Stimulated activated CD4-positive, alpha-beta T cell treated with anti-CD3 and anti-CD28 coated beads, Interleukin-15, amount 100 ng/mL, for 24 hours (primary cell): Measurements from ENCODE around the gene LRMDA.

Experiments
- DNase-seq: peaks from one replicate; pipeline ENCODE4 v3.0.0-alpha.2; 2020

LRMDA gene

DNA sequence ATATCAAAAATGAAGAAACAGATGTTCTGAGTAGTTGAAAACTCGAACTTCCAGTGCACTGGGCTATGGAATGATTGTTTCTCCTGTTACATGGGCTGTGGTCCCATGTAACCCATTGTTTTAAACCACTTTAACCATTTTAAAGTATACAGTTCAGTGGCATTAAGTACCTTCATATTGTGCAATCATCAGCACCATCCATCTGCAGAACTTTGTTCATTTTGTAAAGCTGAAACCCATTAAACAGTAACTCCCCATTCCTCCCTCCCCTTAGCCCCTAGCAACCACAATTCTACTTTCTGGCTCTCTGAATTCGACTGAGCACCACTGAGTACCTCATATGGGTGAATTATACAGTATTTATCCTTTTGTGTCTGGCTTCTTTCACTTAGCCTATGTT, 217.4 kb downstream of the LRMDA start:
- no peak for DNase-seq

DNA sequence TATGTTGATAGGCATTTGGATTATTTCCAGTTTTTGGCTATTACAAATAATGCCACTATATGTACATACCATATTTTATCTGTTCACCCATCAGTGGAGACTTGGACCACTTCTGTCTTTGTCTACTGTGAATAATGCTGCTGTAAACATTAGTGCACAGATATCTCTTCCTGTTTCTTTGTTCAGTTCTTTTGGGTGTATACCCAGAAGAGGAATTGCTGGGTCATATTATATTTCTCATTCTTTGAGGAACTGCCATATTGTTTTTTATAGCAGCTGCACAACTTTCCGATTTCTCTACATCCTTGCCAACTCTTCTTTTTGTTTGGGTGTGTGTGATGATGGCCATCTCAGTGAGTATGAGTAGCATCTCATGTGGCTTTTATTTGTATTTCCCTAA, 218.0 kb downstream of the LRMDA start:
- no peak for DNase-seq

DNA sequence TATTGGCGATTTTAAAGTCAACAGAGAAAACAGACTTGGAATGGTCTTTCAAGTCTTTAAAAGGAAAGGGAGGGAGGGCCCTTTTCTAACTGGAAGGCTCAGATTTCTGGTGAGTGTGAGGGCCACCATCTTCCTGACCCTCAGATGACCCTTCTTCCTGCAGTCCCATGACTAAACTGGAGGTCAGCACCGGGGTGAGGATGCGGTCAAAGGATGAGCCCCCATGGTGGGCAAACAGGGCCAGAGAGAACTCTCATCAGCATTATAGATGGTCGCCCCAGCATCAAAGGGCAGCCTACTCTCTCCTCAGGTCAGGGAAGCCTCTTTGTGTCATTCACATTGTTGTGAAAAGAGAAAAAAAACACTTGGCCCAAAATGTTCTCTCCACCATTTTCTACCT, 219.2 kb downstream of the LRMDA start:
- no peak for DNase-seq

DNA sequence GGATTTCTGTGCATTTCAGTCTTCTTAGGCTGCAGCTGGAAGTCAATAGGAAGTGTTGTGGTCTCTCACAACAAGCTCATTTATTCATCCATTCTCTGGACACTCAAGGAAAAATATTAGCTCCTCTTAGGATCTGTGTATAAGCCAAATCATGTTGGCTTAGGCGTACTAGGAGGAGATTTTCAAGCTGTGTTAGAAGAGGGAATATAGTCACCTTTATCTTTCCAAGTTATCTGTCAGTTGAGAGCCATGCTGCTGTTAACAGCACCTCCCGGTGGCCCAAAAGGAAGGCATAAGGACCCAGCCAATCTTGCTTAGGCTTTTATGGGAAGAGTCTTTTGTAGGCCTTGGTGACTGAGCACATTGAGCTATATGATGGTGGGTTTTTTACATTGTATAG, 220.0 kb downstream of the LRMDA start:
- no peak for DNase-seq

DNA sequence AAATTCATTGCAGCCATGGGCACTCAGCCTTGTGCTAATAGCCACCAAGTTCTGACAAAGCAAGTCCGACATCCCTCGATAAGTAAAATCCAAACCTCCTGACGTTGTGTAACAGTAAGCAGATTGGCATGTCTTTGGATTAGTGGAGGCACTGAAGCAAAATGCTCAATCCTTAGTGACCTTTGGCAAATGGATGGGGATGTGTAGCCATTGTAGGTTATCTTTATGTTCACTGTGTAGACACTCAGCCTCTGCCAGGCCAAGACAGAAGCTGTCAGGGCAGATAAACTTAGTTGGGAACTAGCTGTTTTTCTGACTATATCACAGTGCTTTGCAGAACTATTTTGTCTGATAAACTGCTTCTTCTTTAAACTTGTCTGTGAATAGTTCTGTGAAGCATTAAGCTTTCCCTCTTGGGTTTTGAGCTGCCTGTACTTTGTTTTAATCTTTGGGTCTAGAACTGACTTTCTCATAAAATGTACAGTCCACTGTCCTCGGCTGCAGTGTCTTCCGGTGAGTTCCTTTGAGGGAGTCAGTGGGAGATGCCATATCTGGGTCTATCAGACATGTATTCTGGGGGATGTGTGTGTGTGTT, 220.8 kb downstream of the LRMDA start:
- no peak for DNase-seq

DNA sequence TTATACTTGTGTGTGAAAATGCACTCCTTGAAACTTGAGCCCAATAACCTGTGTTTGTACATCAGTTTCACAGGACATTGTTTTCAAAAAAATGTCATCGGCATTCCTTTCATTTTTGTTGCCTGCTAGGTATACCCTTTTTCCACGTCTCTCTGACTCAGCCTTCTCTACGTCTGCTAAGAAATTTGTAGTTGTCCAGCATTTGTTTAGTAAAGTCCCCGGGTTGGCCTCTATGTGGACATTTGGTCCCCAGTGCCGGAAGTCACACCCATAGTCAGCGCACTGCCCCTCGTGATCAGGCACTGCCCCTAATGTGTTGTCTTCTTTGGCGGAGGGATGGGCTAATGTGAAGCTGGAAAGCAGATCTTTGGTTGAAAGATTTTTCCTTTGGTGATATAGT, 222.3 kb downstream of the LRMDA start:
- DNase-seq = no peak

DNA sequence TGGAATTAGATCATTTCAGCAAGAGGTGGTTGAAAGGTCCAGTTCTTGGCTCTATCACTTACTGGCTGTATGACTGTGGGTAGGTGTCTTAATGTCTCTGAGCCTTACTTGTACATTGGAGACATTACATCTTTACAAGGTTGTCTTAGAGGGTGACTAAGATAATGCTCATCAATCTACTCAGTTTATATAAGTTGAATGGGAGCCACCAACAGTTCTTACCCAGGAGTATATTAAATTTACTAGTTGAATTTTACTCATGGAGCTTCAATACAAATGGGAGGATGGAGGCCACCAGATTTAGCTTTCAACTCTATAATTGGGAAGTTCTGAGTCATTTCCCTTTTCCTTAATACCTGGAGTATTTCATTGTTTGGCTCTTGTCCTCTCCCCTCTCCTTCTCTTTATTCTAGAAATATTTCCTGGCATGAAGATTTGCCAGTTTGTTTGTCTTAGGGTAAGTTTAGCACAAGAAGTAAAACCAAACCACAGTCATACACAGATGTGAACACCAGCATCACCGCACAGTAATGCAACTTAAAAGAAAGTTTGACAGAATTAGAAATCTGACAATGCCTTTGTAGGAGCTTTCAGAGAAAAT, 222.8 kb downstream of the LRMDA start:
- DNase-seq = no peak

DNA sequence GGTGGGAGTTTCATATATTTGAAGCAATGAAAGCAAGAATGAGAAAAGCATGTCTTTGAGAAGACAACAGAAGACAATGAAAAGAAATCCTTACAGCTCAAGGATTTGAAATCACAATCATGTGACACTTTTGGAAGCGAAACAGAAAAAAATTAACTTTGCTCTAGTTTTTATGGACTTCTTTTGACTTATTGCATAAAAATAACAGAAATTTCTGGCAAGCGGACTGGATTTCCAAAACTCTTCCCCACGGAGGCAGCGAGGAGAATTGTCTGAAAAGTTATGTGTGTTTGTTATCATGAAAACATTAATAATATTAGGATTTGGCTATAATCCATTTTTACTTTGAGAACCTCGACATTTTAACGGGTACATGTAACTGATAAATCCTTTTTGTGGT, 223.3 kb downstream of the LRMDA start:
- DNase-seq = no peak

DNA sequence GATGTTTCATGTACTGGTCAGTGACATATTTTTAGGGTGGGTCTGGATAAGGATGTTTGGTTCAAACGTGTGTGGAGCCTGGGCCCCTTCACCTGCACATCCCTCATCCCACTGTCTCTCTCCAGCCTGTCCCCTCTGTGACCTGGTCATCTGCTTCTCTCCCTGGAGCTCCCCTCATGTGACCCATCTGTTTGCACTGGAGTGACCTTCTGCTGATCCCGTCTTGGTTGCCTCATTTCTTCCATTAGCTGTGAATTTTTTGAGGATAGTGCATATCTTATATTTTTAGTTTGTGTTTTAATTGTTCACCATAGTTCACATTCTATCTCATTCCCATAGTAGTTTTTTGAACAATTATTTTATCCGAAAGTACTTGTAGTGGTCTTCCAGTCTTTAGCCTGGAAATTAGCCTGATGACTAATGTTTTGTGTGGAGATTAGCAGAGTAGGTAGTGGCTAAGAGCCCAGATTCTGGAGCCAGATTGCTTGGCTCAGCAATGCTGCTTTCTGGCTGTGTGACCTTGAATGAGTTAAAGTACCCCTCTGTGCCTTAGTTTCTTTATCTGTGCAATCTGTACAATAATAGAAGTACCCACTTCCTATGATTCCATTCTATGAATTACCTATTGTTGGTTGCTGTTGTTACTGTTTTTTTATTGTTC, 224.5 kb downstream of the LRMDA start:
- no peak for DNase-seq

DNA sequence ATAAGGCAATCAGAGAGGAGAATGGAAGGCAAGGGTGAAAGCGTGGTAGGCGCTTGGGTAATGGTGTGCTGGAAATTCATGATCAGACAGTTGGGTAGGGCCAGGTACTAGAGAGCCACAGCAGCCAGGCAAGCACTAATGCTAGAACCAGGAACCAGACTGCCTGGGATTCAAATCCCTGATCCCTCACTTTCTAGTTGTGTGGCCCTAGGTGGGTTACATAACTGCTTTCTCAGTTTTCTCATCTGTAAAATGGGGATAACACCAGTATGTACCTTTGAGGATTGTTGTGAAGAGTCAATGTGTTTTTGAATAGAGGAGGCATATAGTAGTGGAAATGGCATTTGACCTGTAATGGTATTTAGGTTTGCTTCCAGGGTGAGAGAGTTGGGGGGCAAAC, 225.9 kb downstream of the LRMDA start:
- no peak for DNase-seq

DNA sequence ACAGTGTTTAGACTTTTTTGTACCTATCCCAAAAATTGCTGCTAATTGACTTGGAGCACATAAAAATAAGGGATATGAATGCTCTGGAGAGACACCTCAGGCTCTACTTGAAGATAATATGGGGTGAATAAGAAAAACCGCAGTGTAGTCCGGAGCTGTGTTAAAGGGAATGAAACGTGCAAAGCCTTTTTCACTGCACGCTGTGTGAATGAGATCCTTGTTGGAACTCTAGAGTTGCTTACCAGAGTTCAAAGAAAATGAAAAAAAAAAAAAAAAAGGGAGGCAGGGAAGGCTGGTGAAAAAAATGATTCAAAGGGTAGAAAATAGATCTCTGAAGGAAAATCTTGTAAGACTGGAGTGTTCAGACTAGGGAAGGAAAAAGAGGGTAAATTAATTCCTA, 226.6 kb downstream of the LRMDA start:
- DNase-seq = no peak

DNA sequence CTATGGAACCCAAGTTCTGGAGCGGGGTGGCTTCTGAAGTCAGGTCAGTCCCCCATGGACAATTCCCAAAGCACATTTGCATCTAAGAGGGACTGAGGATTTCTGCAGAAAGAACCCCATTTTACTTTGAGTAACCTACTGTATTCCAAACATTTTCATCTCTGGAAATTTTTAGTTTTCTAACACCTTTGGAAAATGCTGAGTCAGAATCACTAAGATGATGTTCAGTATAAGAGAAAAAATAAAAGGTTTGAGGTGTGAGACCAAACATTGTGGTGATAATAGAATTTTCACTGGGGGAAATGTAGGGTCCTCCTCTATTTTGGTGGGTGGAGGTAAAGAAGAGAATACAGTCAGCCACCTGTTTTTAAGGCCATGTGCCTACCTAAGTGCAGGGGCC, 227.1 kb downstream of the LRMDA start:
- DNase-seq = no peak

DNA sequence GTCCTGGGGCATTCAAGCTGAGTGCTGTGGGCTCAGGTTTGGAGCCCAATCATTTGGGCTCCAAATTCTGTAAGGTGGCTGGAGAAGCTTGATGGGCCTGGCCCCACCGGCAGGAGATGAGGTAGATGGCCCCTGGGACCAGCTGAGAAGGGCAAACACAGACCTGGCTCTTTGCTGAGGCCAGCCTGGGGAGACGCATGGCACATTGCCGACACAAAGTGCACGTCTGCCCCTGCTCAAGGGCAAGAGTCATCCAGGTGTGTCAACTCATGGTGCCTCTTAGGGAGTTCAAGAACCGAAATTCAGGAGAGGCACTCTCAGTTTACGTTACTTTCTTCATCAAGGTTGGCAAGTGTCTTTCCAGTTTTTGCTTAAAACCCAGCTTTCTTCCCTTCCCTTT, 227.5 kb downstream of the LRMDA start:
- no peak for DNase-seq

DNA sequence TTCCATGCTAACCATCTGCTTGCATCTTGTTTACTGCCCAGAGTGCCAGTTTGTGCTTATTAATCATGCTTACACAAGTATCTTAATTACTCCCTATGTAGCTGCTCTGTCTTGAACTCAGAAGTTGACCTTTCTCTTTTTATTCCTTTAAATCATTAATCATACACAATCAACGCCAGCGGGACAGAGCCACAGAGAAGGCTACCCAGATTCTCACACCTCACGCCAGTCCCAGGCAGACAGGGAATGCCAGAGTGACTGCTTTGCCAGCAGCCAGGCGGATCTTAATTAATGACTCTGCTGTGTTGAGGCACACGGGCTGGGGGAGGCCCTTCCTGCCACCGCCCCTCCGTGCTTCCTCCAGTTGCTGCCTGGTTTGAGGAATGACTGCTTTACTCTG, 229.4 kb downstream of the LRMDA start:
- DNase-seq = no peak

DNA sequence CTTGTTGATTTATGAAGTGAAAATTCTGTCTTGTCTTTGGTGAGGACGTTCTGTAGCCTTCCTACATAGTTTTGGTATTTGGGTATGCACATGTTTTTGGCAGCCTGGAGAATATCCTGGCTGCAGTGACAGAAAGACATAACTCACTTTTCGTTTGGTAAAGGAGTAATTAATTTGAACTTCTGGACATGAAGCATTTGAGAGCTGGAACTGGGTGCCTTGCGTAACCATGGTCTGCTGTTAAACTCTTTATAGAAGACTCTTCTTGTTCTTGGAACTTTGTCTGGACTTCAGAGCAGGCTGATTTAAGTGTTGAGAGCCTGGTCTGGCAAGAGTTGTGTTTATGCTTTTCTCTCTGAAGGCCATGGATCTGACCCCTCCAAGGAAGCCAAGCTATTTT, 231.3 kb downstream of the LRMDA start:
- no peak for DNase-seq

DNA sequence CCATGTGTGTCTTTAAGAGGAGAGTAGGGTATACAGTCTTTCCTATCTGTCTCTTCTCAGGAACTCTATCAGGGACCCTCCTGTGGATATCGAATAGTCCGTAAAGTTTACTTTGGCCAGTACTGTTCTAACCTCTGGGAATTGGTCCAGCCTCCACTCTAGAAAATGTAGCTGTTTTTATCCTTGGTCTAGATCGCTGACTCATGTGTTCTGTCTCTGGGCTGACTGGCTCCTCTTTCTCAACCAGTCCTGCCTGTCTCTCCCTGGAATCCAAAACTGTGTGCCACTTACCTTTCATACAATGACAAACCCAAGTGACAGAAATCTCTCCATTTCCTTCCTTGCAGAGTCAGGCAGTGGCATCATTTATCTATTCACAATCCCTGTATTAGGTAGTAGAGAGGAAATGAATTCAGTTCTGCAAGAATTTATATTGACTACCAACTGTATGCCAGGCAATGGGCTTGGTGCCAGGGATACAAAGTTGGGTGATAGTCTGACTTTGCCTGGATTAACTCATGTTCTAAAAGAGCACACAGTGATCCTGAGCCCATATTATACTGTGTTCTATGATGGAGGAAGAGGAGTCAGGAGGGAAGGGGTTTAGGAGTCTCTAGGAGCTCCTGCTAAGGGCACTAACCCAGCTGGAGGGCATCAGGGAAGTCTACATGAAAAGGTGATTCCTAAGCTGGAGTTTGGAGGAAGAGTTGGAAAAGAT, 232.7 kb downstream of the LRMDA start:
- no peak for DNase-seq

DNA sequence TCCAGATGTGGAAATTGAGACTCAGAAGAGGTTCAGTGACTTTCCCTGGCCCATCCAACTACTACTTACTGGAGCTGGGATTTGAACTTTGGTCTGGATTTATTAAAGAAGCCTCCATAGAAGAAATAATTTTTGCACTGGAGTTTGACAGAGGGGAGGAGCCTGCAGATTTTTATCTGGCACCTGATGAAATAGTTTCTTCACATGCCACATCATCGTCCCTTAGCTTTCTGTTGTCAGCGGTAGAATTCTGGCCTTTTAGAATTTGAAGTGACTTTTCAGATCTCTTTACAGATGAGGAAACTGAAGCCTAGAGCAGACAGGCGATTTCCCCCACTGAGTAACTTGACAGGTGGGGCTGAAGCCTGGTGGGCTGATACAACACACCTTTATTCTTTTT, 233.5 kb downstream of the LRMDA start:
- no peak for DNase-seq

DNA sequence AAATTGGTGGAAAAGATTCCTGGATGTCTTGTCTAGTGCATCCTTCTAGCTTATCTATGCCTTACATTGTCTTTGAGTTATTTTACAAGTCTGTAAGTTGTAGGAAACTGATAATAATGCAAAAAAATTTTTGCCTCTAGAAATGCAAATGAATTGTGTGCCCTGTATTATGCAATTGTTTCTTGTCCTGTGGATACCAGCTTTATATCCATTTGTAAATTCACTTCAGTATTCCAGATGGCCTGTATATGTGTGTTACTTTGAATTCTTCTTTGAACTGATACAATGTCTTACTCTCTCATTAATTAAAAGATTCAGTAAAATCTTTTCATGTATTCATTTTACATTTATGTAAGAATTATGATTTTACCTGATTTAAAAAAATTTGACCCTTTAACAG, 234.3 kb downstream of the LRMDA start:
- no peak for DNase-seq

DNA sequence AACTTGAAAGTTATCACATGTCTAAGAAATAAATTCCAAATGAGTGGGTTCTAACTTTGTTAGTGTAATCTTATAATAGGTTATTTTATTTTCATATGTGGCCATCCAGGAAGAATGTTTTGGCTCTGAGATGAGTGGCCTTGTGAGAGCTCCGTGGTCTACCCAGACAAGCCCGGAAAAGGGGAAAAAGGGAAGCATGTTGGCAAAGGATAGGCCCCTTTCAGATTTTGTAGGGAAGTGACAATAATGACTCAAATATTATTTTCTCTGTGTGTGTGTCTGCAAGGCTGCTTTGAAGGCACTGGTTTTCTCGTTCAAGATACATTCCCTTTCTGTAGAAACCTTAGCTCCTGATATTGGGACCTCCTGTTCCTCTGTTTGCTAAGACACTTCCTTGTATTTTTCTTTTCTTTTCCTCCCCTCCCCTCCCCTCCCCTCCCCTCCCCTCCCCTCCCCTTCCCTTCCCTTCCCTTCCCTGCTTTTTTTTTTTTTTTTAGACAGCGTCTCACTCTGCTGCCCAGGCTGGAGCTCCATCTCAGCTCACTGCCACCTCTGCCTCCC, 240.8 kb downstream of the LRMDA start:
- no peak for DNase-seq

DNA sequence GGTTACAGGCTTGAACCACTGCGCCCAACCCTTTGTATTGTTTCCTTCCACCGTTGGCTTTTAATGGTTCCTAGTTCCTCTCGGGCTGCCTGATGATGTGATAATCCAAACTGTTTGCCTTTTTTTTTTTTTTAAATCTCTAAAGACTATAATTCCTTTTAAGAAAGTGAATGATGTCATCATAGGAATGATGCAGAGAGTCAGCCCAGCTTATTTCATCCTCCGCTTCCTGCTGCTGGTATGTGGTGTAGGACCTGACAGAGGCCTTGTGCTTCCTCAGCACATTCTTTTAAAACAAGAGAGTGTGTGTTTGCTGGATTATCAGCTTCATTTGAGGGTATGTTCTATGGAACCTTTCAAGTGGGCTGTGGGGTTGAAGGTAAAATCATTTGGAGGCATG, 241.4 kb downstream of the LRMDA start:
- DNase-seq = no peak

DNA sequence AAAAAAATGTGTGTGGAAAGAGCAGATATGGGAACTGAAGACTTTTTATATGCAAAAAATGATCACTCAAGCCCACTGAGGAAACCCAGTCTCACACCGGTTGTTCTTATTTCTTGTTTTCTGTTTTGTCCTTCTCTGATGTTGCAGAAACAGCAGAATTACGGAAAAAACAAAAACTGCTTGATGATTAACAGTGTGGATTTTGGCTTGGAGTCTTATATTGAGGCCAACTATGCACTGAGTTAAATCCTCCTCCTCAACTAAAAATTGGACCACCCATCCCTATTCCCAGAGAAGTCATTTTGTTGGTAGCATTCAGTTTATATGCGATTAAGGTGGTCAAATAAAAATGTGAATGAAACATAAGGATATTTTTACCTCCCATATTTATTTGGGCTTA, 246.1 kb downstream of the LRMDA start:
- no peak for DNase-seq

DNA sequence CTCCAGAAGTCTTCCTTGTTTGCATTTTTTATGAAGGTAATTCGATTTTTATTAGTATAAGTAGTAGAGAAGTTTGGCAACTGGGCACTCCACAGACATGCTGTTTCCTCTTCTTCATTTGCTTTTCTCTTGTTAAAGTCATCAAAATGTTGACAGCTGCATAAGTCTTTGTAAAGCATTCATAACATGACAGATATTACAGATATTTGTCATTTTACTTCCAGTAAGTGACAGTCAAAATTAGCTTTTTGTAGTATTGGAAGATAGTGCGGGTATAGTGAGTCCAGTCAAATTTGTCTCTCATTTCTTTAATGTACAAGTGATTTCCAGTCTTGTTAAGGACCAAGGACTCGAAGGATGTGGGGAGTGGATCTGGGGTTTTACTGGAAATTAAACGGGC, 247.1 kb downstream of the LRMDA start:
- no peak for DNase-seq

DNA sequence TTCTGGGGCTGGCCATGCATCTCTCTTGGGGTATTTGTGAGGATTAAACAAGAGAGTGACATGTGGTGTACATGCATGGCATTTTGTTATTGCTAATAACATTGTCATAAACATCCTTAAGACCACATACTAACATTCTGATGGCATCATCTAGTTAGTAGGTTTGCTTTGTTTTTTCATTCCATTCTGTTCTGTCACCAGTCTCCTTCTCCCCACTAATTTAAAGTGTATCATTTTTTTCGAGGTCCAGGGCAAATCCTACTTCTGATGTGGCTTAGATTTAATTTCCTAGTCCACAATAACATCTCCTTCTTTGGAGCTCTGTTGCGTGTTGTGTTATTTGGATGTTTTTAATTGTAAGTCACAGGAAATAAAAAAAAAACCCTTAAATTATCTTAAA, 248.1 kb downstream of the LRMDA start:
- no peak for DNase-seq

DNA sequence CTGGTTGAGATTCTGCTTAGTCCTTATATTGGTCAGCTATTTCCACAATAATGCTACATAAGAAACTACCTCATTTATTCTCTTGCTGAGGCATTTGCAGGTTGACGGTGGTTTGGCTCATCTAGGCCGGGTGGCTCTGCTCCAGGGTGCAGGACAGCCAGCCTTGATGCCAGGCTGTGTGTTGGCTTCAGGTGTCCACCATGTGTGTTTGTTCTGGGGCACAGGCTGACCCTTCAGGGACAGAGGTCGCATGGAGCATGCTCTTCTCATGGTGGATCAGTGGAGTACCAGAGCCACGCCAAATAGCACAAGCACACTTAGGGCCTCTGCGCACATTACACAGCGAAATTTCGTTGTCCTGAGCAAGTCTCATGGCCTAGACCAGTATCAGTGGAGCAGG, 249.9 kb downstream of the LRMDA start:
- DNase-seq = no peak
